G401 (cell line): ENCODE results near the gene RUFY1. TPM values are rescaled to one million over a fixed set of nuclear protein-coding genes. Genes with fewer than 3 reads are reported as not detected.
"Not testable (repeated sequence)": the region's sequence is repeated elsewhere in the genome, so short reads cannot be mapped to it uniquely, and the experiment has no call there.

Experiments used
- DNase-seq: peaks from one replicate; pipeline ENCODE4 v3.0.0-alpha.2; 2015; ENCODE audit warnings: low spot score
- in situ Hi-C: cut with HindIII; loops from 2 replicates; pipeline ENCODE4 v1.10.0; 2016; ENCODE audit warnings: low sequenced_read_pairs, mixed read lengths
- total RNA-seq: library from RNA; depleted of rRNA; stranded (reverse); fragments of >200 nt; shearing (Covaris generic); gene quantifications from 2 replicates; pipeline ENCODE4 v1.2.3, GENCODE V29; 2014

RUFY1 gene
- total RNA-seq, 1 experiment from 2014 or later: 65.4 TPM

- DNase-seq: no peak
- in situ Hi-C loops: no loop called here
These were observed 65.7 kb downstream of the RUFY1 start for GRCh38 chr5:179616002-179616594.

- DNase-seq: no peak
- in situ Hi-C loops: no loop called here
These were observed 67.6 kb downstream of the RUFY1 start for GRCh38 chr5:179617930-179618329.

GRCh38 chr5:179618923-179619554 is 68.7 kb downstream of the RUFY1 start:
- no peak for DNase-seq
- in situ Hi-C loops: no loop called here

- in situ Hi-C loops: no loop called here
- no peak for DNase-seq
These were observed 69.4 kb downstream of the RUFY1 start for GRCh38 chr5:179619776-179620175.

- in situ Hi-C loops: no loop called here
- no peak for DNase-seq
These were observed 69.9 kb downstream of the RUFY1 start for GRCh38 chr5:179620293-179620692.

GRCh38 chr5:179620703-179621350 is 70.5 kb downstream of the RUFY1 start:
- in situ Hi-C loops: no loop called here
- no peak for DNase-seq

GRCh38 chr5:179621551-179622214 is 71.3 kb downstream of the RUFY1 start:
- in situ Hi-C loops: no loop called here
- no peak for DNase-seq

- DNase-seq: peak; percentile 99
- in situ Hi-C loops: no loop called here
These were observed 72.9 kb downstream of the RUFY1 start, which contains the start of gene HNRNPH1 for GRCh38 chr5:179623003-179623905. Gene HNRNPH1 (minus strand): TSS chr5:179623671. CDS start chr5:179623133, 538 bp downstream.

- peak; percentile 41 for DNase-seq
- in situ Hi-C loops: no loop called here
These were observed 73.8 kb downstream of the RUFY1 start for GRCh38 chr5:179623906-179624741.

- in situ Hi-C loops: no loop called here
- DNase-seq: no peak
These were observed 74.5 kb downstream of the RUFY1 start for GRCh38 chr5:179624841-179625271.

GRCh38 chr5:179633501-179634369 is 83.4 kb downstream of the RUFY1 start:
- in situ Hi-C loops, DNase-seq: not testable (repeated sequence)

- DNase-seq, in situ Hi-C loops: not testable (repeated sequence)
These were observed 84.2 kb downstream of the RUFY1 start for GRCh38 chr5:179634370-179635172.

- DNase-seq, in situ Hi-C loops: not testable (repeated sequence)
These were observed 88.9 kb downstream of the RUFY1 start for GRCh38 chr5:179639296-179639695.

- in situ Hi-C loops, DNase-seq: not testable (repeated sequence)
These were observed 91.4 kb downstream of the RUFY1 start for GRCh38 chr5:179641745-179642144.

- in situ Hi-C loops, DNase-seq: not testable (repeated sequence)
These were observed 92.3 kb downstream of the RUFY1 start for GRCh38 chr5:179642626-179643025.

GRCh38 chr5:179643141-179643920 is 93.0 kb downstream of the RUFY1 start:
- in situ Hi-C loops, DNase-seq: not testable (repeated sequence)
